ENCODE data around the gene RPL31.

DNA sequence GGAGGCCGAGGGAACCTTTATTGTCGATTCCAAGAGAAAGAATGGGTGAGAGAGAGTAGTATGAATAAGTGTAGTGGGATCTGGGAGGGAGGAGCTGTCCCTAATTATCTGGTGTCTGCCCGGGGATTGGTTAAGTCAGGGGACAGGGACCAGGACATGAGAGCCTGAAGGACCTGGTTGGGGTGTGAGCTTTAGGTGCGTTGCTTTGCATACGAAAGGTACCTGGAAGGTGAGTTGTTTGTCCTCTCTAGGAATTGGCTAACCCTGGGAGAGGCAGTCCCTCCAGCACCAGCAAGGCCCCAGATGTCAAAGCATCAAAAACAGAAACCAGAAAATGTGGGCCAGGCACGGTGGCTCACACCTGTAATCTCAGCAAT is 48.1 kb upstream of the RPL31 start:
- TF ChIP-seq, protein P1, sequence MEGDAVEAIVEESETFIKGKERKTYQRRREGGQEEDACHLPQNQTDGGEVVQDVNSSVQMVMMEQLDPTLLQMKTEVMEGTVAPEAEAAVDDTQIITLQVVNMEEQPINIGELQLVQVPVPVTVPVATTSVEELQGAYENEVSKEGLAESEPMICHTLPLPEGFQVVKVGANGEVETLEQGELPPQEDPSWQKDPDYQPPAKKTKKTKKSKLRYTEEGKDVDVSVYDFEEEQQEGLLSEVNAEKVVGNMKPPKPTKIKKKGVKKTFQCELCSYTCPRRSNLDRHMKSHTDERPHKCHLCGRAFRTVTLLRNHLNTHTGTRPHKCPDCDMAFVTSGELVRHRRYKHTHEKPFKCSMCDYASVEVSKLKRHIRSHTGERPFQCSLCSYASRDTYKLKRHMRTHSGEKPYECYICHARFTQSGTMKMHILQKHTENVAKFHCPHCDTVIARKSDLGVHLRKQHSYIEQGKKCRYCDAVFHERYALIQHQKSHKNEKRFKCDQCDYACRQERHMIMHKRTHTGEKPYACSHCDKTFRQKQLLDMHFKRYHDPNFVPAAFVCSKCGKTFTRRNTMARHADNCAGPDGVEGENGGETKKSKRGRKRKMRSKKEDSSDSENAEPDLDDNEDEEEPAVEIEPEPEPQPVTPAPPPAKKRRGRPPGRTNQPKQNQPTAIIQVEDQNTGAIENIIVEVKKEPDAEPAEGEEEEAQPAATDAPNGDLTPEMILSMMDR (IDR thresholded peaks at IDR 0.05): no peak
- TF ChIP-seq POLR2A (IDR thresholded peaks at IDR 0.05): no peak
- no peak for TF ChIP-seq EP300 (IDR thresholded peaks at IDR 0.05)

Data from gastroesophageal sphincter (tissue), 3 donors.